ENCODE results near the gene PDE11A.

DNA sequence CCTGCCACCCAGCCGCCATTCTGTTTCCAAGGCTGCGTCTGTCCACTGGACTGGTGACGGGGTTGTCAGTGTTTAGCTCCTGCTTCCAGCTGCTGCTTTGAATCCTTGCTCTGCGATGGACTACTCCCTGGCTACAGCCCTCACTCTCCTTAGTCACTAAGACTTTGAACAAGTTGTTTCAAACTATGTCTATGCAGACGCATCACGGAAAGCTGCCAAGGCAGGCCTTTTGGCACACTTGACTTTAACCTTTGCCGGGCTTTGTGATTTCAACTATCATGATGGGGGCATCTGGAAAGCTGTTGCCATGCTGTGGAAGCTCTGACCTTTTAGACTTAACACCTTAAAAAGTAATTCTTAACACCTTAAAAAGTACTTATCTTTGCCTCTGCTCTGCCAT is 54.4 kb downstream of the PDE11A start:
- TF ChIP-seq EZH2 (IDR thresholded peaks at IDR 0.05; ENCODE audit: insufficient read depth, poor library complexity, severe bottlenecking), result no peak
- TF ChIP-seq EZH2phosphoT487 (IDR thresholded peaks at IDR 0.05; ENCODE audit: insufficient read depth, low read depth), result no peak

Measured in GM23248 (cell line).